Thoracic aorta (tissue), 2 donors: ENCODE measurements around the gene TET1. TPM values are rescaled to one million over a fixed set of nuclear protein-coding genes. Genes with fewer than 3 reads are reported as not detected.

Experiments
- ATAC-seq: fragments of 150-250 bp; one replicate; pipeline ENCODE4 v1.8.0; 2017; ENCODE audit warnings: low read depth; ENCODE audit not compliant: insufficient number of reproducible peaks, low FRiP score
- DNase-seq: peaks from one replicate; pipeline ENCODE4 v3.0.0-alpha.2; 2020; ENCODE audit warnings: low spot score
- H3K27ac ChIP-seq, 2 donors: fragments of 200-600 bp; sonication (generic); 1 replicate in 1 of 2; 2 replicates in 1 of 2; pipeline ENCODE4 v1.5.1; 2016; ENCODE audit warnings: mild to moderate bottlenecking in 2 of 2, moderate library complexity in 2 of 2
- H3K27me3 ChIP-seq: fragments of 200-600 bp; sonication (generic); replicated peaks from 2 replicates; pipeline ENCODE4 v1.6.0; 2016; ENCODE audit warnings: mild to moderate bottlenecking; ENCODE audit not compliant: insufficient read depth
- H3K36me3 ChIP-seq: fragments of 200-600 bp; sonication (generic); one replicate; pipeline ENCODE4 v1.5.1; 2016
- H3K4me1 ChIP-seq, 2 donors: fragments of 200-600 bp; sonication (generic); 1 replicate in 1 of 2; 2 replicates in 1 of 2; pipeline versions ENCODE4 v1.5.1 to v1.6.0; 2016; ENCODE audit warnings: low read depth in 2 of 2, mild to moderate bottlenecking in 1 of 2; ENCODE audit not compliant: control insufficient read depth in 1 of 2
- H3K4me3 ChIP-seq: fragments of 200-600 bp; sonication (generic); 2 replicates; pipeline ENCODE4 v1.5.1; 2016; ENCODE audit warnings: mild to moderate bottlenecking
- H3K9me3 ChIP-seq: fragments of 200-600 bp; sonication (generic); 2 replicates; pipeline ENCODE4 v1.5.1; 2016
- CTCF ChIP-seq: fragments of 200-600 bp; sonication (generic); IDR thresholded peaks from one replicate; pipeline ENCODE4 v1.5.1; 2019; ENCODE audit warnings: antibody characterized with exemption
- total RNA-seq, 2 donors: library from RNA; depleted of rRNA; stranded (reverse); fragments of >200 nt; gene quantifications; one replicate each; pipeline versions ENCODE4 v1.1.0 to v1.2.3, GENCODE V29; 2016

Gene TET1
- total RNA-seq, 2 donors from 2014 or later = 2.4 to 4.0 TPM

GRCh38 chr10:68564712-68565111 is 4.6 kb downstream of the TET1 start:
- DNase-seq (no peak), ATAC-seq (no peak)
- Histone ChIP-seq H3K9me3 (no peaks in the 10 kb centered on the region), H3K27ac (no peak overlapping the region), H3K4me3 (no peak overlapping the region), H3K4me1 (peaks cover 6 to 20% of the 10 kb centered on the region in 2 donors), H3K27me3 (no peaks in the 10 kb centered on the region), H3K36me3 (no peaks in the 10 kb centered on the region)
- no peak for TF ChIP-seq CTCF

GRCh38 chr10:68565658-68566057 is 5.5 kb downstream of the TET1 start:
- Histone ChIP-seq H3K27me3 (no peaks in the 10 kb centered on the region), H3K36me3 (no peaks in the 10 kb centered on the region), H3K27ac (no peak overlapping the region), H3K9me3 (no peaks in the 10 kb centered on the region), H3K4me1 (peaks cover 3 to 12% of the 10 kb centered on the region in 2 donors), H3K4me3 (no peak overlapping the region)
- DNase-seq = no peak
- ATAC-seq = no peak
- TF ChIP-seq CTCF = no peak

- Histone ChIP-seq H3K27me3 (no peaks in the 10 kb centered on the region), H3K36me3 (no peaks in the 10 kb centered on the region), H3K4me3 (no peak overlapping the region), H3K4me1 (peaks cover 0 to 6% of the 10 kb centered on the region in 2 donors), H3K27ac (no peak overlapping the region), H3K9me3 (no peaks in the 10 kb centered on the region)
- ATAC-seq (no peak), DNase-seq (no peak)
- TF ChIP-seq CTCF = no peak
Observed at GRCh38 chr10:68566351-68566750, 6.2 kb downstream of the TET1 start.

GRCh38 chr10:68566955-68567354 is 6.8 kb downstream of the TET1 start:
- DNase-seq (no peak), ATAC-seq (no peak)
- no peaks in the 10 kb centered on the region for H3K27me3 ChIP-seq
- H3K4me1 ChIP-seq = peaks cover 0 to 1% of the 10 kb centered on the region in 2 donors
- H3K4me3 ChIP-seq = no peak overlapping the region
- TF ChIP-seq CTCF = no peak
- no peaks in the 10 kb centered on the region for H3K36me3 ChIP-seq
- no peak overlapping the region for H3K27ac ChIP-seq
- no peaks in the 10 kb centered on the region for H3K9me3 ChIP-seq

- ATAC-seq = no peak
- Histone ChIP-seq H3K27me3 (no peaks in the 10 kb centered on the region), H3K4me3 (no peak overlapping the region), H3K4me1 (no peaks in the 10 kb centered on the region), H3K27ac (no peak overlapping the region), H3K9me3 (no peaks in the 10 kb centered on the region), H3K36me3 (no peaks in the 10 kb centered on the region)
- TF ChIP-seq CTCF = no peak
- no peak for DNase-seq
Observed at GRCh38 chr10:68572151-68572550, 12.0 kb downstream of the TET1 start.
